Midbrain (tissue), 1 donor: Measurements from ENCODE around the gene SELENOV.
"Not testable (repeated sequence)": the region's sequence is repeated elsewhere in the genome, so short reads cannot be mapped to it uniquely, and the experiment has no call there.

Experiments
- DNase-seq: peaks from one replicate; lab custom pipeline; 2025; lab: John Stamatoyannopoulos, UW

SELENOV gene, protein sequence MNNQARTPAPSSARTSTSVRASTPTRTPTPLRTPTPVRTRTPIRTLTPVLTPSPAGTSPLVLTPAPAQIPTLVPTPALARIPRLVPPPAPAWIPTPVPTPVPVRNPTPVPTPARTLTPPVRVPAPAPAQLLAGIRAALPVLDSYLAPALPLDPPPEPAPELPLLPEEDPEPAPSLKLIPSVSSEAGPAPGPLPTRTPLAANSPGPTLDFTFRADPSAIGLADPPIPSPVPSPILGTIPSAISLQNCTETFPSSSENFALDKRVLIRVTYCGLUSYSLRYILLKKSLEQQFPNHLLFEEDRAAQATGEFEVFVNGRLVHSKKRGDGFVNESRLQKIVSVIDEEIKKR

GRCh38 chr19:39514840-39515550 is at the start of gene SELENOV:
SELENOV (plus strand) TSS chr19:39515139; CDS start chr19:39515213, 74 bp downstream.
- DNase-seq: no peak

DNA sequence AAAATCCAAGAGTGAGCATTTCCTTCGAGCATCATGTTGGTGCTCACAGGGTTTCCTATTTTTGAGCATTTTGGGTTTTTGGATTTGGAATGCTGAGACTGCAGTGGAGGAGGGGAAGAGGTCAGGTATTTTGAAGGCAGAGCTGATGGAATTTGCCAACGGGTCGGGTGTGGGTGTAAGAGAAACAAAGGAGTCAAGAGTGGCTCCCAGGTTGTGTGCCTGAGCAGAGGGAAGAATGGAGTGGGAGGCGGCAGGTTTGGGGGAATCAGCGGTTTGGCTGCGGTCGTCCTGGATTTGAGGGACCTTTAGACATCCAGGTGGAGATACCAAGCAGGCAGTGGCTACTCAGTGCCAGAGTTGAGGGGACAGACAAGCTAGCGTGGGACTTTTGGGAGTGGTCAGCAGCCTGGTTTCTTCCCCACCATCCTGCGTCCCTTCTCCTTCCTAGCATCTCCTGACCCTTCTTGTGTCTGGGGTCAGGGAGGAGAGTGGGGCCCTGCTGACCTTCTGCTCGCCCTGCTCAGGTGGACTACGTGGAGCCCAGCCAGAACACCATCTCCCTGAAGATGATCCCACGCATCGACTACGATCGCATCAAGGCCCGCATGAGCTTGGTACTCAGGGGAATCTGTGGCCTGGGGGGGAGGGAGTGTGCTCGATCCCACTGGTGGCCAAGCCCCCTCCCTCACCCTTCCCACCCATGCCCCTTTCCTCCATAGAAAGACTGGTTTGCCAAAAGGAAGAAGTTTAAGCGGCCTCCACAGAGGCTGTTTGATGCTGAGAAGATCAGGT is 48.8 kb upstream of the SELENOV start:
- DNase-seq: no peak

DNA sequence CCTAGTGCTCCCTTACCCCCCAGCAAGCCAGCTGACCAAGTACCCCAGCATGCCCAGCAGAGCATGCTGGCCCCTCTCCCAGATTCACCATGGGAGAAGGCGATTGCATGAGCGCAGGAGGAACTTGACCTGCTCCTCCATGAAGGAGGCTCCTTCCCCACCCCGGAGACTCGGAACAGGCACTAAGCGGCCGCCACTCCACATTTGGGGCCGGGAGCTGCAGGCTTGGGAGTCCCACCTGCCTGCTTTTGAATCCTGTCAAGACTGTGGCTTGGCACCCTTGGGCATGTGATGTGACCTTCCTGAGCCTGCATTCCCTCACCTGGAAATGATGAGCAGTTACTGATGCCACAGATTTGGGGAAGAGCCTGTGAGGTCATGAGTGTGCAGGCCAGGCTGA is 47.0 kb upstream of the SELENOV start:
- no peak for DNase-seq

DNA sequence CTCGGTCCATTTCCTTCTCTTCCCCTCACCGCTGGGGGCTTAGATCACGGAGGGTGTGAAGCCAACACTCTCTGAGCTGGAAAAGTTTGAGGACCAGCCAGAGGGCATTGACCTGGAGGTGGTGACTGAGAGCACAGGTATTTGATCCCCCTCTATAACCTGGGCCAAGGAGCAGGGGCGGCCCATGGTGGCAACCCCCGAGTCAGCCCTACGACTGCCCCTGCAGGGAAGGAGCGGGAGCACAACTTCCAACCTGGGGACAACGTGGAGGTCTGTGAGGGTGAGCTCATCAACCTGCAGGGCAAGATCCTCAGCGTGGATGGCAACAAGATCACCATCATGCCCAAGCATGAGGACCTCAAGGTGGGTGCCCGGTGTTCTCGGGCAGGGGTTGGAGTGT is 45.9 kb upstream of the SELENOV start:
- DNase-seq: no peak

- no peak for DNase-seq
These were observed 45.4 kb upstream of the SELENOV start for GRCh38 chr19:39469567-39469966.

GRCh38 chr19:39470724-39471339 is 44.1 kb upstream of the SELENOV start:
- DNase-seq: no peak

DNA sequence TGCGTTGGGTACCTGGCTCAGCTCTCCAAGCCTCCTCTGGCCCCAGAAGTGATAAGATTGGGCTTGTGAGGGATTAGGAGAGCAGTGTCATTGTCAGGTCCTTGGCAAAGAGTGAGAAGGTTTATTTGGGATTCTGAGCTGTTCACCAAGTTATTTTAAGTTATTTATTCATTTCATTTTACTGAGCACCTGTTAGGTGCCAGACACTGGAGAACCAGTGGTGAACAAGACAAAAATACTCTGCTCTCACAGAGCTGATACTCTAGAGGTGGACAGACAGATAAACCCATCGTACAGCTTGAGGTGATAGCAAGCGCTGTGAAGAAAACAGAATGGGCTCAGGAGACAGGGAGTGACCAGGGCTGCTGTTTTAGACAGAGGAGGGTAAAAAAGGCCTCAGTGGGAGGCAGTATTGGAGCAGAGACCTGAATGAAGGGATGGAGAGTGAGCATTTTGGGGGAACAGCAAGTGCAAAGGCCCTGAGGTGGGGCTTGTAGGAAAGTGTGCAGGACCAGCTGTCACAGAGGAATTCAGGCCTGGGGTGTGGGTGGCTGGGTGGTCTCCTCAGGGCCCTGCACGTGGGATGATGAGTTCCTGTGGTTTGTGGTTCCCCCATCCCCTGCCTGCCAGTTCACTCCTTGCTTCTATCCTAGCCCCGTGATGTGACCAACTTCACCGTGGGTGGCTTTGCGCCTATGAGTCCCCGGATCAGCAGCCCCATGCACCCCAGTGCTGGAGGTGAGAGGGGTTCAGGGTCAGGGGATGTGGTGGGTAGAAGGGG is 43.0 kb upstream of the SELENOV start:
- DNase-seq: no peak

- DNase-seq: no peak
These were observed 42.0 kb upstream of the SELENOV start for GRCh38 chr19:39472746-39473442.

DNA sequence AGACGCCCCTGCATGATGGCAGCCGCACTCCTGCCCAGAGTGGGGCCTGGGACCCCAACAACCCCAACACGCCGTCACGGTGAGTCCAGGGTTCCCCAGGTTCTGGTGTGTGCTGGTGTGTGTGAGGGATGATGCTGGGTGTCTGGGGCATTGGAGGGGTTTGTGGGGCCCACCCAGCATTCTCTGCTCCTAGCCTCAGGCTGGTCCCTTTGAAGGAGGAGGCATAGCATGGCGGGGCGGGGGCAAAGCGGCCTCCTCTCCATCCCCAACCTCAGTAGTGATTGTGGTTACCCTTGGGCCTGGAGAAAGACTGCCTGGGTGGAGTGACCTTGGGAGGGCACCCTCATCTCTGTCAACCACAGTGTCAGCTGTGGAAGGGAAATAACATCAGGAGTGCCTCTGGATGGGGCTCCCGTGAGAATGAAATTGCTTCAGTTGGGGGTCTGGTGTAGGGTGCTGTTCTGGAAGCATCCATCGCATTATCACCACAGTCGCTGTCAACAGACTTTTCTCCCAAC is 41.4 kb upstream of the SELENOV start:
- no peak for DNase-seq

DNA sequence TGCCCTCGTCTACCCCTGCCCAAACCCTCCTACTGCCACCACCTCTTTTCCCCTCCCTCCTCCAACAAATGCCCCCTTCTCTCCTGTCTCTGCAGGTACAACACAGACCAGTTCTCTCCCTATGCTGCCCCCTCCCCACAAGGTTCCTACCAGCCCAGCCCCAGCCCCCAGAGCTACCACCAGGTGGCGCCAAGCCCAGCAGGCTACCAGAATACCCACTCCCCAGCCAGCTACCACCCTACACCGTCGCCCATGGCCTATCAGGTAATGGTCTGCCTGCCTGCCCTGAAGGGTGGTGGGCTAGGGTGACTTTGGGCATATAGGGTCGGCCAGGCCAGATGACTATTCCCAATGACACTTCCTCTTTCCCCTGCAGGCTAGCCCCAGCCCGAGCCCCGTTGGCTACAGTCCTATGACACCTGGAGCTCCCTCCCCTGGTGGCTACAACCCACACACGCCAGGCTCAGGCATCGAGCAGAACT is 40.8 kb upstream of the SELENOV start:
- peak; percentile 14 for DNase-seq

DNA sequence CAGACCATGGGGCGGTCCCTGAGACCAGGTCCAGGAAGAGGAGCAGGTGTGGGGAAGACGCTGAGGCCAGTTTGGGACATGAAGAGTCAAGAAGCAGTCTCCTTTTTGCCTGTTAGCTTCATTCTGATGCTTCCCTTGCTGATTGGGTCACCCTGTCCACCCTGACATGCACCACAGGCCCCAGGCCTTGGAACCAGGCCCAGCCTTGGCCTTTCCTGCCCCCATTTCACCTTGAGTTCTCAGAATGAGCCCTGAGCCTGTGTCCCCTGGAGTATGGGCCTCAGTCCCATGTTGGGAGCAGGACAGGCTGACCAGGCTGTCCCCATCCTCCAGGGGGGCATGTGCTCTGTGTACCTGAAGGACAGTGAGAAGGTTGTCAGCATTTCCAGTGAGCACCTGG is 39.2 kb upstream of the SELENOV start:
- DNase-seq: no peak

DNA sequence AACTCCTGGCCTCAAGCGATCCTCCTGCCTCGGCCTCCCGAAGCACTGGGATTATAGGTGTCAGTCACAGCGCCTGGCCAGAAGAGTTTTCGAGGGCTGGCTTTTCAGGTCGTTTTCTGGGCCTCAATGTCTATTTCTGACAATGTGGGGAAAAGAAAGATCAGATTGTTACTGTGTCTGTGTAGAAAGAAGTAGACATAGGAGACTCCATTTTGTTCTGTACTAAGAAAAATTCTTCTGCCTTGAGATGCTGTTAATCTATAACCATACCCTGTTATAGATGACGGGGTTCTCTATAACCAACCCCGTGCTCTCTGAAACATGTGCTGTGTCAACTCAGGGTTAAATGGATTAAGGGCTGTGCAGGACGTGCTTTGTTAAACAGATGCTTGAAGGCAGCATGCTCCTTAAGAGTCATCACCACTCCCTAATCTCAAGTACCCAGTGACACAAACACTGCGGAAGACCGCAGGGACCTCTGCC is 35.6 kb upstream of the SELENOV start:
- not testable (repeated sequence) for DNase-seq

DNA sequence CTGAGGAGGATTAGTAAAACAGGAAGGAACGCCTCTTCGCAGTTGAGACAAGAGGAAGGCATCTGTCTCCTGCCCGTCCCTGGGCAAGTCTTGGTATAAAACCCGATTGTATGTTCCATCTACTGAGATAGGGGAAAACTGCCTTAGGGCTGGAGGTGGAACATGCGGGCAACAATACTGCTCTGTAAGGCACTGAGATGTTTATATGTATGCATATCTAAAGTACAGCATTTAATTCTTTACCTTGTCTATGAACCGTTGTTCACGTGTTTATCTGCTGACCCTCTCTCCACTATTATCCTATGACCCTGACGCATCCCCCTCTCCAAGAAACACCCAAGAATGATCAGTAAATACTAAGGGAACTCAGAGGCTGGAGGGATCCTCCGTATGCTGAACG is 35.0 kb upstream of the SELENOV start:
- DNase-seq: no peak

GRCh38 chr19:39480337-39481228 is 34.4 kb upstream of the SELENOV start, which contains the start of gene TIMM50:
TIMM50 (plus strand) TSS chr19:39480838; CDS start chr19:39480854, 16 bp downstream.
- DNase-seq: peak; percentile 95

GRCh38 chr19:39481229-39481545 is 33.8 kb upstream of the SELENOV start:
- no peak for DNase-seq

DNA sequence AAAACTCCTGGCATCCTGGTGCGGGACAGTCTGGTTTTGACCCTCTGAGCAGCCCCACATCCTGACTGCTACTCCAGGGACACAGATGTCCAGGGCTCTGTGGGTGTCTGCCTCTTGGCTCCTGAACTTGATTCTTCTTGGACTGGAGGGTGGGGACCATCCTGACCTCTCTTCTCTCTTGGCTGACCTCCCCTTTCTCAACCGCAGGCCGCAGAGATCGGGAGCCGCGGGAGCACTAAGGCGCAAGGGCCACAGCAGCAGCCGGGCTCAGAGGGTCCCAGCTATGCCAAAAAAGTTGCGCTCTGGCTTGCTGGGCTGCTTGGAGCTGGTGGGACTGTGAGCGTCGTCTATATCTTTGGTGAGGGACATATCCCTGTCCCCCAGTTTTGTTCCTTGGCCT is 33.3 kb upstream of the SELENOV start:
- DNase-seq: no peak

DNA sequence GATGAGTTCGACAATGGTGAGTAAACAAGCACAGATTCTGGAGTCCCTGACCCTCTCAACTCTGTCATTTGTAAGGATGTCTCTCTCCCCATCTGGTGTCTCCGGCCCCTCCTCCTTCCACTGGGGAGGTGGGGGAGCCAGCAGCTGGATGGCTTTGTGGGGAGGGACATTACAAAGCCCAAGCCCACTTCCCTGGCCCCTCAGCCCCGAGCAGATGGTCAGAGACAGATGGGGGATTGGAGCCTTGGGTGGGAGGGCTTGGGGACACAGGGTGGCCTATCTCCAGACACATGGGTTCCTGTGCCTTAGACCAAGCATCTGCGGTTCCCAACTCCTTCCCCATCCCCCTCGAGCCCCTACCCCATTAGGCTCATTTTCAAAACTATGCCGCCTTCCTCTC is 31.8 kb upstream of the SELENOV start:
- no peak for DNase-seq

- DNase-seq: no peak
These were observed 25.2 kb upstream of the SELENOV start for GRCh38 chr19:39489756-39490155.

DNA sequence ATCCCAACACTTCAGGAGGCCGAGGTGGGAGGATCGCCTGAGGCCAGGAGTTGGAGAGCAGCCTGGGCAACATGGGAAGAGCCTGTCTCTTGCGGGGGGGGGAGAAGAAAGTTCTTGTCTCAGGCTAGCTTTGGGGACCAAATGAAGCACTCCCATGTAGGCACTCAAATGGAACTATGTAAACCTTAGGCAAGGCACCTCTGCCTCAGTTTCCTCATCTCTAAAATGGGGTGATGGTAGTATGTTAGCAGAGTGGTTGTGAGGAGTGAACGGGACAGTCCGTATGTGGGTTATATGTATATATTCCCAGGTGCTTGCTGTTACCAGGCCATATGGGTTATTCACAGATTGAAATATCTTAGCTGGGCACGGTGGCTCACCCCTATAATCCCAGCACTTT is 22.7 kb upstream of the SELENOV start:
- no peak for DNase-seq
